H9 (cell line): ENCODE measurements around the gene UNC45A. TPM values are rescaled to one million over a fixed set of nuclear protein-coding genes. Genes with fewer than 3 reads are reported as not detected.
"Not testable (repeated sequence)": the region's sequence is repeated elsewhere in the genome, so short reads cannot be mapped to it uniquely, and the experiment has no call there.

ENCODE experiments used
- DNase-seq: peaks from one replicate; pipeline ENCODE4 v3.0.0-alpha.2; 2017
- H2AFZ ChIP-seq: one replicate; pipeline ENCODE4 v1.6.1; 2013; ENCODE audit warnings: mild to moderate bottlenecking, low read length, control low read depth, moderate library complexity
- H2AK5ac ChIP-seq: 2 replicates; pipeline ENCODE4 v1.6.1; 2013; ENCODE audit warnings: low read length, control low read depth, mixed read lengths; ENCODE audit not compliant: insufficient read length
- H2BK120ac ChIP-seq: one replicate; pipeline ENCODE4 v1.6.1; 2013; ENCODE audit warnings: low read depth, mild to moderate bottlenecking, low read length, control low read depth, inconsistent platforms; ENCODE audit not compliant: poor library complexity, severe bottlenecking
- H2BK12ac ChIP-seq: 2 replicates; pipeline ENCODE4 v1.6.1; 2013; ENCODE audit warnings: low read length, control low read depth, mixed read lengths, low read depth; ENCODE audit not compliant: insufficient read length
- H2BK15ac ChIP-seq: 2 replicates; pipeline ENCODE4 v1.6.1; 2013; ENCODE audit warnings: low read depth, low read length, control low read depth
- H2BK20ac ChIP-seq: one replicate; pipeline ENCODE4 v1.6.1; 2013; ENCODE audit warnings: low read depth, mild to moderate bottlenecking, low read length, control low read depth, inconsistent platforms; ENCODE audit not compliant: poor library complexity, severe bottlenecking
- H2BK5ac ChIP-seq: 2 replicates; pipeline ENCODE4 v1.6.1; 2013; ENCODE audit warnings: low read length, control low read depth, mixed read lengths; ENCODE audit not compliant: insufficient read length
- H3K14ac ChIP-seq: 2 replicates; pipeline ENCODE4 v1.6.1; 2013; ENCODE audit warnings: low read length, control low read depth; ENCODE audit not compliant: insufficient read depth
- H3K18ac ChIP-seq: 2 replicates; pipeline ENCODE4 v1.6.1; 2013; ENCODE audit warnings: low read depth, mild to moderate bottlenecking, mixed read lengths, low read length, control low read depth; ENCODE audit not compliant: insufficient read length
- H3K23ac ChIP-seq: 2 replicates; pipeline ENCODE4 v1.6.1; 2013; ENCODE audit warnings: low read length, control low read depth, mixed read lengths, low read depth; ENCODE audit not compliant: insufficient read length
- H3K23me2 ChIP-seq: 2 replicates; pipeline ENCODE4 v1.6.1; 2013; ENCODE audit warnings: low read depth, mild to moderate bottlenecking, mixed read lengths, low read length, control low read depth; ENCODE audit not compliant: insufficient read length, poor library complexity, severe bottlenecking
- H3K27ac ChIP-seq: 2 replicates; pipeline ENCODE4 v1.5.1; 2013; ENCODE audit warnings: low read length, control low read depth, mixed read lengths, low read depth; ENCODE audit not compliant: insufficient read length
- H3K27me3 ChIP-seq: 2 replicates; pipeline ENCODE4 v1.6.1; 2013; ENCODE audit warnings: low read length, control low read depth, inconsistent platforms; ENCODE audit not compliant: insufficient read depth
- H3K4ac ChIP-seq: 2 replicates; pipeline ENCODE4 v1.6.1; 2013; ENCODE audit warnings: low read depth, mild to moderate bottlenecking, control low read depth, inconsistent platforms, low read length, moderate library complexity
- H3K4me1 ChIP-seq: 2 replicates; pipeline ENCODE4 v1.6.1; 2013; ENCODE audit warnings: low read length, control low read depth, inconsistent platforms; ENCODE audit not compliant: insufficient read depth
- H3K4me2 ChIP-seq: 2 replicates; pipeline ENCODE4 v1.6.1; 2013; ENCODE audit warnings: low read length, control low read depth, mixed read lengths; ENCODE audit not compliant: insufficient read length, insufficient read depth
- H3K56ac ChIP-seq: 2 replicates; pipeline ENCODE4 v1.6.1; 2013; ENCODE audit warnings: low read depth, mild to moderate bottlenecking, mixed read lengths, low read length, control low read depth; ENCODE audit not compliant: insufficient read length
- H3K79me1 ChIP-seq: 2 replicates; pipeline ENCODE4 v1.6.1; 2013; ENCODE audit warnings: low read depth, mild to moderate bottlenecking, moderate library complexity, low read length, control low read depth, inconsistent platforms; ENCODE audit not compliant: insufficient read depth, poor library complexity, severe bottlenecking
- H3K79me2 ChIP-seq: 2 replicates; pipeline ENCODE4 v1.6.1; 2013; ENCODE audit warnings: low read length, control low read depth, inconsistent platforms; ENCODE audit not compliant: insufficient read depth
- H3K9ac ChIP-seq: 2 replicates; pipeline ENCODE4 v1.6.1; 2013; ENCODE audit warnings: low read length, control low read depth, mixed read lengths; ENCODE audit not compliant: insufficient read length; ENCODE audit errors: extremely low read depth
- H3K9me3 ChIP-seq: one replicate; pipeline ENCODE4 v1.6.1; 2013; ENCODE audit warnings: low read depth, low read length, inconsistent platforms; ENCODE audit not compliant: control insufficient read depth
- H3T11ph ChIP-seq: one replicate; pipeline ENCODE4 v1.6.1; 2013; ENCODE audit warnings: mild to moderate bottlenecking, low read length, control low read depth, inconsistent platforms
- H4K20me1 ChIP-seq: one replicate; pipeline ENCODE4 v1.6.1; 2013; ENCODE audit not compliant: control insufficient read depth, insufficient read length, insufficient read depth
- H4K5ac ChIP-seq: 2 replicates; pipeline ENCODE4 v1.6.1; 2013; ENCODE audit warnings: low read depth, mild to moderate bottlenecking, mixed read lengths, low read length, control low read depth; ENCODE audit not compliant: insufficient read length
- H4K8ac ChIP-seq: replicated peaks from 2 replicates; pipeline ENCODE4 v1.6.1; 2013; ENCODE audit warnings: low read length, control low read depth, mixed read lengths, low read depth; ENCODE audit not compliant: insufficient read length
- H4K91ac ChIP-seq: 2 replicates; pipeline ENCODE4 v1.6.1; 2013; ENCODE audit warnings: low read depth, mild to moderate bottlenecking, moderate library complexity, mixed read lengths, low read length, control low read depth; ENCODE audit not compliant: insufficient read length
- H3K27ac Mint-ChIP-seq, 3 experiments: 2 replicates in 2 of 3; 3 replicates in 1 of 3; pipeline ENCODE4 v1.8.0; 2020 to 2021; ENCODE audit warnings: mixed read lengths in 3 of 3, mild to moderate bottlenecking in 1 of 3, moderate library complexity in 1 of 3
- H3K27me3 Mint-ChIP-seq: 2 replicates; pipeline ENCODE4 v1.8.0; 2021; ENCODE audit warnings: low read depth, mild to moderate bottlenecking, moderate library complexity, mixed read lengths
- H3K36me3 Mint-ChIP-seq, 3 experiments: 2 replicates in 2 of 3; 3 replicates in 1 of 3; pipeline ENCODE4 v1.8.0; 2020 to 2021; ENCODE audit warnings: low read depth in 3 of 3, mixed read lengths in 3 of 3; ENCODE audit not compliant: insufficient read depth in 1 of 3
- H3K4me1 Mint-ChIP-seq, 2 experiments: 2 replicates each; pipeline ENCODE4 v1.8.0; 2020; ENCODE audit warnings: mixed read lengths in 2 of 2
- H3K4me3 Mint-ChIP-seq, 2 experiments: 2 replicates in 1 of 2; 3 replicates in 1 of 2; pipeline ENCODE4 v1.8.0; 2020 to 2021; ENCODE audit warnings: mild to moderate bottlenecking in 2 of 2, mixed read lengths in 2 of 2, moderate library complexity in 1 of 2
- H3K9me3 Mint-ChIP-seq, 2 experiments: 2 replicates in 1 of 2; 3 replicates in 1 of 2; pipeline ENCODE4 v1.8.0; 2020; ENCODE audit warnings: mild to moderate bottlenecking in 2 of 2, mixed read lengths in 2 of 2, moderate library complexity in 1 of 2
- CTCF ChIP-seq: fragments of 200-600 bp; sonication (generic); conservative IDR thresholded peaks from 3 replicates; pipeline ENCODE4 v1.8.0; 2021; ENCODE audit warnings: antibody characterized with exemption, mild to moderate bottlenecking
- WGBS: extraction: QIAGEN DNeasy Blood & Tissue Kit; methylation state at CpG from one replicate; pipeline ENCODE4 v1.1.7; 2013; ENCODE audit warnings: missing lambda C conversion rate, low lambda C conversion rate, mixed read lengths; ENCODE audit not compliant: insufficient read length; ENCODE audit errors: extremely low coverage; 5-methylcytosine and 5-hydroxymethylcytosine counted together
- total RNA-seq: library from RNA; stranded (reverse); gene quantifications from 2 replicates; pipeline ENCODE4 v1.2.1, GENCODE V29; 2021

The UNC45A gene
- total RNA-seq, 1 experiment from 2014 or later: 84.6 TPM

- TF ChIP-seq CTCF: no peak
- no peaks in the 10 kb centered on the region for H3K9me3 Mint-ChIP-seq
- H2BK120ac ChIP-seq: no peak overlapping the region
- H3T11ph ChIP-seq: no peak overlapping the region
- H2BK20ac ChIP-seq: no peak overlapping the region
- H3K36me3 Mint-ChIP-seq: peaks cover 3 to 36% (median 11%) of the 10 kb centered on the region in 3 experiments; a peak in 6 of 7 replicates
- H4K20me1 ChIP-seq: no peaks in the 10 kb centered on the region
- H3K79me2 ChIP-seq: no peaks in the 10 kb centered on the region
- H3K27me3 ChIP-seq: no peaks in the 10 kb centered on the region
- no peak for DNase-seq
- H3K4me1 ChIP-seq: no peaks in the 10 kb centered on the region
- H3K56ac ChIP-seq: no peak overlapping the region
- H3K18ac ChIP-seq: no peak overlapping the region
- H3K23me2 ChIP-seq: no peaks in the 10 kb centered on the region
- no peak overlapping the region for H2BK15ac ChIP-seq
- no peak overlapping the region for H4K8ac ChIP-seq
- no peak overlapping the region for H2AK5ac ChIP-seq
- H3K79me1 ChIP-seq: no peaks in the 10 kb centered on the region
- H3K4ac ChIP-seq: no peak overlapping the region
- H3K27ac ChIP-seq: no peak overlapping the region
- H3K14ac ChIP-seq: no peak overlapping the region
- no peaks in the 10 kb centered on the region for H3K9me3 ChIP-seq
- no peak overlapping the region for H3K9ac ChIP-seq
- no peak overlapping the region for H2BK5ac ChIP-seq
- H3K4me3 Mint-ChIP-seq: no peak overlapping the region
- H3K27me3 Mint-ChIP-seq: no peaks in the 10 kb centered on the region
- no peak overlapping the region for H3K4me2 ChIP-seq
- no peak overlapping the region for H4K91ac ChIP-seq
- H3K27ac Mint-ChIP-seq: no peak overlapping the region; a peak in 2 of 7 replicates
- no CpG with 5 or more reads among the region's 4 CpGs for WGBS
- no peak overlapping the region for H4K5ac ChIP-seq
- H3K23ac ChIP-seq: no peak overlapping the region
- H3K4me1 Mint-ChIP-seq: peaks cover 7 to 14% of the 10 kb centered on the region in 2 experiments
- no peak overlapping the region for H2BK12ac ChIP-seq
- no peak overlapping the region for H2AFZ ChIP-seq
These were observed 13.2 kb upstream of the UNC45A start for GRCh38 chr15:90921887-90922286.

GRCh38 chr15:90922712-90923322 is 12.3 kb upstream of the UNC45A start:
- not testable (repeated sequence) for H3K9me3 ChIP-seq, DNase-seq, H4K5ac ChIP-seq

More at GRCh38 chr15:90922712-90923322, 12.3 kb upstream of the UNC45A start:
- not testable (repeated sequence) for H3K27me3 Mint-ChIP-seq, H3K18ac ChIP-seq, H3K4me3 Mint-ChIP-seq, H3K27me3 ChIP-seq, H3T11ph ChIP-seq, H2BK5ac ChIP-seq, H3K79me1 ChIP-seq, H2AK5ac ChIP-seq, H3K4ac ChIP-seq, H3K56ac ChIP-seq, H3K27ac ChIP-seq, H3K23ac ChIP-seq, H2AFZ ChIP-seq, H2BK120ac ChIP-seq, H4K20me1 ChIP-seq, H2BK15ac ChIP-seq, H2BK20ac ChIP-seq, H3K14ac ChIP-seq, H4K8ac ChIP-seq, H4K91ac ChIP-seq, H3K23me2 ChIP-seq, H2BK12ac ChIP-seq, H3K9ac ChIP-seq, H3K4me1 ChIP-seq, H3K4me2 ChIP-seq, H3K9me3 Mint-ChIP-seq, H3K79me2 ChIP-seq
- H3K36me3 Mint-ChIP-seq: peaks cover 3 to 29% (median 11%) of the 10 kb centered on the region in 3 experiments; a peak in 6 of 7 replicates
- WGBS: no CpG with 5 or more reads among the region's 7 CpGs
- peaks cover 7 to 14% of the 10 kb centered on the region in 2 experiments for H3K4me1 Mint-ChIP-seq
- H3K27ac Mint-ChIP-seq: peak overlapping the region; percentile 13 to 92 (median 75); a peak in 3 of 7 replicates
